HG03521 (cell line): ENCODE results near the gene SP3.

Experiments used
- ATAC-seq: cut with Tn5 transposase; IDR thresholded peaks from one replicate; pipeline ENCODE4 v1.9.1; 2021; ENCODE audit warnings: mild to moderate bottlenecking, moderate library complexity; ENCODE audit not compliant: unreplicated experiment

SP3 gene

DNA sequence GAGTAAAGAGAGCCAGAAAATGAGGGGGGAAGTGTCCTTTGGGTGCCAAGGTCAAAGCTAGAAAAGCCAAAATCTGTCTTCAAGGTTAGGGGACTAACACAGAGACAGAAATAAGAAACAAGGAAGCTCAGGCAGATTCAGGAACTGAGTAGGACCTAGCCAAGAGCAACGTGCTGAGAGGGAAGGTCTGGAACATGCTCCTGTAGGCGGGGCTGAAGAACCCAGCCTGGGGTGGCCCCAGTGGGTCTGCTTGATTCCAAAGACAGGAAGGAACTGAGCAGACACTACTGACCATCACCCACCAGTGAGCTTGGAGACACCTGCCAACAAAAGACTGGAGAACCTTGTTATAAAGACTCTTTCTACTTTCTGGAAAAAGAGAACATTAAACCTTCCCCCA is 105.1 kb downstream of the SP3 start:
- no peak for ATAC-seq

DNA sequence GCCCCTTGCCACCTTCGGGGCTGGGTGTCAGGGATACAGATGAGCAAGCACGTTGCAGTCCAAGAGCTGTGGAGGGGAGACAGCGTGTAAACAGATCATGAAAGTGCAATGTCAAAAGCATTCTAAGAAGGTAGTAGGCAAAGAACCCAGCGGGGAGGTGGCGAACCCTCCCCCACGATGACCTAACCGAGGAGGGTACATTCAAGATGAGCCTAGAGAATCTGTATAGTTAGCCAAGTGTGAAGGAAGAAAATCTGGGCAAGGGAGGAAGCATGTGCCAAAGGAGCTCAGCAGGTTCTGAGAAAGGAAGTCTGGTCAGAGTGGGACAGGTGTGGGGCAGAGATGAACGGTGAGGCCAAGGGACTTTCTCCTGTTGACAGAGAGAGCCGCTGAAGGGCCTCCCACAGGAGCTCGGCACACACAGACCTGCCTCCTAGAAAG is 106.9 kb downstream of the SP3 start:
- no peak for ATAC-seq
